NCI-H82 treated with DMSO at 0.1 percent for 48 hours (cell line): ENCODE data around the gene LRRC4C.

Experiments used
- DNase-seq: peaks from one replicate; lab custom pipeline; 2025; ENCODE audit not compliant: unreplicated experiment; lab: John Stamatoyannopoulos, UW

Gene LRRC4C

GRCh38 chr11:41133023-41133422, 326.4 kb downstream of the LRRC4C start:
- DNase-seq, result no peak

DNA sequence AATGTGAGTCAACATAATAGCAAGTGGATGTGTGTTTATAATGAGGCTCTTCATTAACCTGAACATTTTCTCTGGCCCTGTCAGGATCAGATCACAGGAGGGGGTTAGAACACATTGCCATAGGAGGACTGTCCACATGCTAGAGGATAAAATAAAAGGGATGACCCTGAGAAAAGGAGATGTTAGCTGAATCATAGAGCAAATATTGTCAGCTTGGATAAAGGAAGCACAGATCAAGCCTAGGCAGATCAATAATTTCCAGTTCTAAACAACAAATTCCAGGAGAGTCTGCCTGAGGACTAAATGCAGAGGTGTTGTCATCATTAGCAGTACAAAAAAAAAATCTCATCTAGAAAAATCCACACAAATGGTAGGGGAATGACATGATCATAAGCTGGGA, 337.9 kb downstream of the LRRC4C start:
- no peak for DNase-seq

DNA sequence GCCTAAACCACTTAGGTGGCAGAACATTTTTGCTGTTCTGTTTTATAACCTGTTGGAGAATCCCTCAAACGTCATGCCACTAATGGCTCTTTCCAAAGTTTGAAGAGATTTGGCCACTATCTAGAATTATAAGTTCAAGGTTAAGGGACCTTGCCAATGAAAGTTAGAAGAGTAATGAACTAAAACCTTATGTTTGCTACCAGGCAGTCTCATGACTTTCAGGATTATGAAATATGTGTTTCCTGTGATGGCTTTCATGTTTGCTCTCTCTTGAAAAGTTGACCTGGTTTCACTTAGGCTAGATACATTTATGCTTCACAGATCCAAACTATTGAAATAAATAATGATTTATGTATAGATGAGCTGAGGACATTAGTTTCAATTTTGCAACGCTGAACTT, 340.0 kb downstream of the LRRC4C start:
- no peak for DNase-seq

DNA sequence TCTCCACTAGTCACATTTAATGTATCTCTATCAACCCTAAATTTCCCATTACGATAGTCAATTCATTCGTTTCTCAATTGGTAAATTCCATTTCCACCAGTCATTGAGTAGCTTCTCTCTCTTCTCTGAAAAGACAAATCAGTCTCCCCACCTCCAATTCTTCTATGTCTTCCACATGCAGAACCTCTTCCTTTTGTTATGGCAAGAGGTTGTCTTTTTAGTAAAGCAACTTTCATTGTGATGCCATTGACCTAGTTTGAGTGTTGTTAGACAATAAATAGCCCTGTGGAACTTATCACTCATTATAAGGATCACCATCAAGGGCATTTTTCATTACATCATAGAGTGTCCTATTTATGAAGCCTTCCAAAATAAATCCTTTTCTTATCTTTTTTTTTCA, 340.9 kb downstream of the LRRC4C start:
- DNase-seq, result no peak

GRCh38 chr11:41116970-41117369, 342.5 kb downstream of the LRRC4C start:
- DNase-seq, result no peak

GRCh38 chr11:41115066-41115465, 344.4 kb downstream of the LRRC4C start:
- DNase-seq, result no peak

- DNase-seq, result no peak
Measured at GRCh38 chr11:41113160-41113559, 346.3 kb downstream of the LRRC4C start.

DNA sequence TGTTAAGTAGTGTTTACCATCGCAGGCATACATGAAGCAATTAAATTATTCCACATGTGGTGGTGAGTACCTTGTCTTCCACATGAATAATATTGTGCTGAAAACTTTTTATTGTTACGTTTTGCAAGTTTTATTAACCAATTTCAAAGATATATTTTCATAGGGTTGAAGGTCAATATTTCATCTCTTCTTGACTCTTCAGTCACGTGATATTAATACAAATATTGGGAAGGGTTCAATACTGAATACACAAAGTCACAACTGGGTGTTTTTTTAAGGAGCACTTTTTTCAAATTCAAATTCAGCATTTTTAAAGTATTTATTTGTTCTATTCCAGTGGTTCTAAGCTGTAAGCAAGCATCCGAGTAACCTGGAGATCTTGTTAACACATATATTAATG, 348.9 kb downstream of the LRRC4C start:
- no peak for DNase-seq

- DNase-seq, result no peak
Measured at GRCh38 chr11:41102471-41102870, 357.0 kb downstream of the LRRC4C start.

DNA sequence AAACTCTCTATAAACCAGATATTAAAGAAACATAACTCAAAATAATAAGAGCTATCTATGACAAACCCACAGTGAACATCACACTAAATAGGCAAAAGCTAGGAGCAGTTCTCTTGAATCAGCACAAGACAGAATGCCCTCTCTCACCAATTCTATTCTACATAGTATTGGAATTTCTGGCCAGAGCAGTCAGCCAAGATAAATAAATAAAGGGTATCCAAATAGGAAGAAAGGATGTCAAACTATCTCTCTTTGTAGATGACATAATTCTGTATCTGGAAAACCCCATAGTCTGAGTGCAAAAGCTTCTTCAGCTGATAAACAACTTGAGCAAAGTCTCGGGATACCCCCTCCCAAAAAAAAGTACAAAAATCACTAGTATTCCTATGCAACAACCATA, 359.8 kb downstream of the LRRC4C start:
- DNase-seq, result no peak

DNA sequence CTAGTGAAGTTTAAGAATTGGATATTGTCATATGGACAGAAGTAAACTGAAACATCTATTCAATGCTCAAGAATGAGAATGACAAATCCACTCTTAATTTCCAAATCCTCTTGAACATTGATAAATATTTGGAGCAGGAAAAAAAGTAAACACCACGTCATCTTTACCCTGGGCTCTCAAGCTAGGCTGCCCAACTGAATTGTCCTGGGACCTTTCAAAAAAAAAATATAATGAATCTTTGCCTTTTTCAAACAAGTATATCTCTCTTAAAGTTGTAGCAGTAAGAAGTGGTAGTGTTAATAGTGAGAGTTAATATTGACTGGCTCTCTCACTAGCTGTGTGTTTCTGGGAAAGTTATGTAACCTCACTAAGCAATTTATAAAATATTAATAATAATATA, 374.3 kb downstream of the LRRC4C start:
- DNase-seq, result no peak

DNA sequence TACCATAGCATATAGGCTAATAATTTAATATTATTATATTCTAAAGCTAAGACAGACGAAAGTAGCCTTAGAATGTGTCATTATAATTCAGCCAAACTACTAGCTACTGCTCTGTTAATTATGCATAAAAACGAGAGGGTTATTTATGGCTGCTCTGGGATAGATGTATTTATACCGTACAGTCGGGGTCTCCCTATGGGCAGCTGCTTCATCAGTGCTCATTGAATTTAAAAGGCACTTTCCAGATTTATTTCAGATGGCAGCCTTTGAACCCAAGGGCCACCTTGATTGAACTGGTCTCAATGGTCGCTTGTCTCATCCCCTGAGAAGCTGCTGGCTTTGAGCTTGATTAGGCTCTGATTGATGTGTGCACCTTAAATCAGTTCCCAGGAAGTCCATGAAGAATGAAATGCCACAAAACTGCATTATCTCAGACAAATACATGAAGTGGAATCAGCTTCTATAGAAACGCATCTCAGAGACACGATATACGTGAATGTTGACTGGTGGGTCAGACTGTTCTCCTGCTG, 377.6 kb downstream of the LRRC4C start:
- no peak for DNase-seq

GRCh38 chr11:41074318-41074717, 385.1 kb downstream of the LRRC4C start:
- no peak for DNase-seq

- DNase-seq, result no peak
Measured at GRCh38 chr11:41065432-41065831, 394.0 kb downstream of the LRRC4C start.

DNA sequence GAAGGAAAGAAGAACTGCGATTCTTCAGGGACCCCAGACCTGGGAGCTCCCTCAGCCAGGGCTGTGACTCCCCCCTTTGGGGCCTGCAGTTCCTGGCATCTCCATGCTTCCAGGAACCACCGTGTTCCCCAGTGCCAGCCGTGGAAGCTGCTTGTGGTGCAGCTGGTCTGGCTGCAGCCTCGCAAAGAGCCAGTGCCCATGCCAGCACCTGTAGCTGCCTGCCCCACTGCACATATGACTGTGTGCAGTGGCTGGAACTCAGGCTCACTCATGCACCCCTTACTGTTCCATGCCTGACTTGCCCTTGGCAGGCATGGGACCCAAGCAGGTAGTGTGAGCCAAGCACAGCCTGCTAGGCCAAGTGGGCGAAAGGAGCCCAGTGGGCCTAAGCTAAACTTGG, 401.3 kb downstream of the LRRC4C start:
- DNase-seq, result no peak

DNA sequence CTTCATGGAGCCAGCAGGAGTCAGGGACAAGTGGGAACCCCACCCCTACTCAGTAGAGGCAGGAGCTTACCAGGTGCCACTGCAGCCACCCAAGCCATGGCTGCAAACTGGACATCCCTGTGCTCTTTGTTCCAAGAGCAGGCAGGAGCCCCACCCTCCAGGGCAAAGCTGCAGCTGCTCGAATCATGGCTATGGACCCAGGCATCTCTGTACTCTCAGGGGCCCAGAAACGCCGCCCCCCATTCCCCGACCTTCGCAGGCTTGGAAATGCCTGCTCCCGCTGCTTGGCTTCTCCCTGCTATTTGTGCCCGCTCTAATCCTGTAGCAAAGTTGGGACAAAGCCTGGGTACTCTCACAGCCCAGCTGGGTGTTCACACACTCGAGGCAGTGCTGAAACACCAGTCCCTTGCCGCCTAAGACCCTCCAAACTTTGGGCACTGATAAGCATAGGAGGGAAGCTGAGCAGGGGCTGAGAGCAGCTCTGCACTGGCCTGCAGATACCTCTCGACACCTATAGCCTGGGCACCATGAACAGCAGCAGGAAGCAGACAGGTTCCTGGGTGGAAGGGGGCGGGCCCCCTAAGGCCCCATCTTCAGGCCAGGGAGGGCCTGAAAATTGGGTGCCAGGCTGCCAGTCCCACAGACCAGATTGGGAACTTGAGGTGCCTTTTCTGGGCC, 402.4 kb downstream of the LRRC4C start:
- no peak for DNase-seq

GRCh38 chr11:41053894-41054293, 405.6 kb downstream of the LRRC4C start:
- no peak for DNase-seq

DNA sequence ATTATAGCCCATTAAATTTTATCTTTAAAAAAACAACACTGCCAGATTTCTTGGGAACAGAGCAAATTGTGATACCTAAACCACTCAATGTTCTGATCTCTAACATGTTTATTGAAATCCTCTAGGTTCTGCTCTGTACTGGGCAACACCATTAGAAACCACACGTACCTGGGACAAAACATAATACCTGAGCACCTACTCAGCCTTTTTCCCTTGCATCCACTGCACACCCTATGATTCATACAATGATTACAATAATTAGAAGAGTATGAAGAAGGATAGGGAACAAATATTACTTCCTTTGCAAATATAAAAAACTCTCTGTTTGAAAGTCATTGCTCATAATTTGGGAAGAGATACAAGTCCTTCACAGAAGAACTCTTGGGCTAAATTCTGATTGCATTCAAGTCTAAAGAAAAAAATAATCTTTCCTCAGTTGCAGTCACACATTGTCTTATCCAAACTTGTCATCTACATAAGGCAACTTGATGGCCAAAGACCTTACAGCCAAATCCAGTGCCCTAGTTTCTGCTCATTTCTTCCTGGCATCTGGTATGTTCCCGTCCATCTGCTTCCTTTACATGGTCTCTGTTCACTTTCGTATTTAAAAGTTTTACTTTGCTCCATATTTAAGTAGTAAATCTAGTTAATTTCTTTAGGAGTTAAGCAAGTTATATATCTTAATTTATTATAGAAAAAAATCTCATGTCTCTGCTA, 407.4 kb downstream of the LRRC4C start:
- no peak for DNase-seq

DNA sequence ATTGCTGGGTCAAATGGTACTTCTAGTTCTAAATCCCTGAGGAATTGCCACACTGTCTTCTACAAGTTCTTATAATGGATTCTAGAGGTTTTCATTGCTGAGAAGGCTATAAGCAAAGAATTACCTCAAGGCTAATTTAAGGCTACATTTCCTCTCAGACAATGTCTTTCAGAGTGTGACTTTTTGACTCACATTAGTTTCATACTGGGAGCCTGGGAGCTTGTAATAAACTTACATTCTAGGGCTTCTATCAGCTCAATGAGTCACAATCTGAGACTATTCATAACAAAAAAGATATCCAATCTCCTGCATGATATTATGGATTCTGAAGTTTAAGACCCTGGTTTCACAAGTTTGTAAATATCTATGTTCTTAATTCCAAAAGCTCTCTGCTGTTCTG, 408.7 kb downstream of the LRRC4C start:
- no peak for DNase-seq

DNA sequence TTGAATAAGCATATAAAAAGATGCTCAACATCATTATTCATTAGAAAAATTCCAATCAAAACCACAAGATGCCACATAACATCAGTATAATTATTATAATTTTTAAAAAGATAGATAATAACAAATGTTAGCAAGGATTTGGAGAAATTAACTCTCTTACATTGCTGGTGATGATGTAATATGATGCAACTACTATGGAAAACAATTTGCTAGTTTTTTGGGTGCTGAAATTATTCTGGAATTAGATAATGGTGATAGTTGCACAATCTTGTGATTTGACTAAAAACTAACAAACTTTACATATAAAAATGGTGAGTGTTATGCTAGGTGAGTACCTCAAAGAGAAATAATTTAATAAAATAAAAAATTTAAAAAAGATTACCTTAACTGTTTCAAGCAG, 412.2 kb downstream of the LRRC4C start:
- no peak for DNase-seq

GRCh38 chr11:41045266-41045665, 414.2 kb downstream of the LRRC4C start:
- DNase-seq, result no peak

DNA sequence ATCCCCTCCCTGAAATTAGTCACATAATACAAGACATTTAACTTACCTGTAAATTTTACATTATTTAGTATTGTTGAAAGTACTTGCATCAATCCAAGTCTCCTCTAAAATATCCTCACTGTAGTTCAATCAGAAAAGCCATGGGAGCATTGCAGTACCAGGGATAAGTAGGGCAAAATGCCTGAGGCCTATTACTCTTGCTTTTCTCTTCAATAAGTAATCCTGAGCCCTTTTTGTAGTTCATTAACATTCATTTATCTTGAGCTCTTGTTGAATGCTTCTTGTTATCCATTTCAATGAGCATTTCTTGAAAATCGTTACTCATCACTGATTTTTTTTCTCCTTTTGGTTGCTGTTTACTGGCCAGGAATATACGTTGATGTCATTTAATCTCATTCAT, 414.7 kb downstream of the LRRC4C start:
- no peak for DNase-seq

GRCh38 chr11:41042688-41043087, 416.8 kb downstream of the LRRC4C start:
- no peak for DNase-seq
